Measurements from ENCODE around the gene GEMIN4.

- TF ChIP-seq CTCF (IDR thresholded peaks at IDR 0.05), result no peak
- TF ChIP-seq ATF3 (CRISPR knock-in tag; conservative IDR thresholded peaks at IDR 0.05), result no peak
- TF ChIP-seq E2F1 (CRISPR knock-in tag; IDR thresholded peaks at IDR 0.05), result no peak
- TF ChIP-seq NR1H2 (CRISPR knock-in tag; IDR thresholded peaks at IDR 0.05), result no peak
- no peak for TF ChIP-seq NFYB (CRISPR knock-in tag; conservative IDR thresholded peaks at IDR 0.05; ENCODE audit: low read depth)
- no peak for TF ChIP-seq NFE2L1 (CRISPR knock-in tag; IDR thresholded peaks at IDR 0.05)
- no peak for TF ChIP-seq NR3C1 (CRISPR knock-in tag; conservative IDR thresholded peaks at IDR 0.05; ENCODE audit: low read depth)
- TF ChIP-seq SP1 (CRISPR knock-in tag; conservative IDR thresholded peaks at IDR 0.05), result no peak
- TF ChIP-seq, protein P1, sequence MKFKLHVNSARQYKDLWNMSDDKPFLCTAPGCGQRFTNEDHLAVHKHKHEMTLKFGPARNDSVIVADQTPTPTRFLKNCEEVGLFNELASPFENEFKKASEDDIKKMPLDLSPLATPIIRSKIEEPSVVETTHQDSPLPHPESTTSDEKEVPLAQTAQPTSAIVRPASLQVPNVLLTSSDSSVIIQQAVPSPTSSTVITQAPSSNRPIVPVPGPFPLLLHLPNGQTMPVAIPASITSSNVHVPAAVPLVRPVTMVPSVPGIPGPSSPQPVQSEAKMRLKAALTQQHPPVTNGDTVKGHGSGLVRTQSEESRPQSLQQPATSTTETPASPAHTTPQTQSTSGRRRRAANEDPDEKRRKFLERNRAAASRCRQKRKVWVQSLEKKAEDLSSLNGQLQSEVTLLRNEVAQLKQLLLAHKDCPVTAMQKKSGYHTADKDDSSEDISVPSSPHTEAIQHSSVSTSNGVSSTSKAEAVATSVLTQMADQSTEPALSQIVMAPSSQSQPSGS (CRISPR knock-in tag; IDR thresholded peaks at IDR 0.05; ENCODE audit: borderline replicate concordance, low read depth), result no peak
- no peak for TF ChIP-seq ZNF425 (CRISPR knock-in tag; conservative IDR thresholded peaks at IDR 0.05)
- TF ChIP-seq EMX1 (CRISPR knock-in tag; IDR thresholded peaks at IDR 0.05), result no peak
- TF ChIP-seq ZNF232 (CRISPR knock-in tag; IDR thresholded peaks at IDR 0.05), result no peak
- no peak for TF ChIP-seq MXD4 (CRISPR knock-in tag; IDR thresholded peaks at IDR 0.05; ENCODE audit: borderline replicate concordance)
Measured at GRCh38 chr17:753418-753817, 1.4 kb upstream of the GEMIN4 start.

Measured in WTC11 (cell line).